ENCODE data around the gene NCDN.

- TF ChIP-seq CTCF (IDR thresholded peaks at IDR 0.05) (no peak), POLR2A (IDR thresholded peaks at IDR 0.05) (no peak), POLR2AphosphoS5 (IDR thresholded peaks at IDR 0.05) (no peak)
Measured at GRCh38 chr1:35574125-35574654, 16.6 kb downstream of the NCDN start.

Measured in gastroesophageal sphincter (tissue), 3 donors.